Trophoblast cell (in vitro differentiated cells and primary cell): ENCODE results near the gene IL12RB1.

Experiments used
- DNase-seq, 2 donors: peaks; one replicate each; pipeline ENCODE4 v3.0.0-alpha.2; 2016
- H2AFZ ChIP-seq: 2 replicates; pipeline ENCODE4 v1.6.1; 2013; ENCODE audit warnings: low read length, moderate library complexity, mild to moderate bottlenecking; ENCODE audit not compliant: insufficient read depth, poor library complexity
- H2AK5ac ChIP-seq: 2 replicates; pipeline ENCODE4 v1.6.1; 2013; ENCODE audit warnings: mild to moderate bottlenecking, low read length
- H2BK120ac ChIP-seq: 2 replicates; pipeline ENCODE4 v1.6.1; 2013; ENCODE audit warnings: low read length, mild to moderate bottlenecking, moderate library complexity; ENCODE audit not compliant: insufficient read depth, poor library complexity
- H2BK12ac ChIP-seq: 2 replicates; pipeline ENCODE4 v1.6.1; 2013; ENCODE audit warnings: mild to moderate bottlenecking, low read length, moderate library complexity
- H2BK5ac ChIP-seq: 2 replicates; pipeline ENCODE4 v1.6.1; 2013; ENCODE audit warnings: low read length, low read depth, moderate library complexity, mild to moderate bottlenecking; ENCODE audit not compliant: poor library complexity
- H3K14ac ChIP-seq: 2 replicates; pipeline ENCODE4 v1.6.1; 2013; ENCODE audit warnings: mild to moderate bottlenecking, low read length
- H3K18ac ChIP-seq: 2 replicates; pipeline ENCODE4 v1.6.1; 2013; ENCODE audit warnings: mild to moderate bottlenecking, low read length
- H3K23ac ChIP-seq: 2 replicates; pipeline ENCODE4 v1.6.1; 2013; ENCODE audit warnings: low read length
- H3K27ac ChIP-seq: 2 replicates; pipeline ENCODE4 v1.5.1; 2013; ENCODE audit warnings: low read depth, mild to moderate bottlenecking, inconsistent platforms, low read length, moderate library complexity
- H3K27me3 ChIP-seq: 2 replicates; pipeline ENCODE4 v1.6.1; 2013; ENCODE audit warnings: inconsistent platforms, mild to moderate bottlenecking, low read length, moderate library complexity; ENCODE audit not compliant: insufficient read depth
- H3K36me3 ChIP-seq, 2 experiments: 1 replicate in 1 of 2; 2 replicates in 1 of 2; pipeline ENCODE4 v1.6.1; 2013; ENCODE audit warnings: low read length in 2 of 2, mild to moderate bottlenecking in 2 of 2, moderate library complexity in 1 of 2; ENCODE audit not compliant: insufficient read depth in 2 of 2, control insufficient read depth in 1 of 2
- H3K4ac ChIP-seq: 2 replicates; pipeline ENCODE4 v1.6.1; 2013; ENCODE audit warnings: low read depth, mild to moderate bottlenecking, low read length, moderate library complexity
- H3K4me1 ChIP-seq, 2 experiments: 1 replicate in 1 of 2; 2 replicates in 1 of 2; pipeline ENCODE4 v1.6.1; 2013; ENCODE audit warnings: low read length in 2 of 2, mild to moderate bottlenecking in 2 of 2, moderate library complexity in 1 of 2; ENCODE audit not compliant: insufficient read depth in 2 of 2, control insufficient read depth in 1 of 2
- H3K4me2 ChIP-seq: 2 replicates; pipeline ENCODE4 v1.6.1; 2013; ENCODE audit warnings: inconsistent platforms, mild to moderate bottlenecking, low read length, moderate library complexity
- H3K4me3 ChIP-seq: 2 replicates; pipeline ENCODE4 v1.5.1; 2013; ENCODE audit warnings: mild to moderate bottlenecking, low read depth, low read length, inconsistent platforms
- H3K79me1 ChIP-seq: one replicate; pipeline ENCODE4 v1.6.1; 2013; ENCODE audit warnings: low read length
- H3K79me2 ChIP-seq: 2 replicates; pipeline ENCODE4 v1.6.1; 2013; ENCODE audit warnings: low read length, mild to moderate bottlenecking; ENCODE audit not compliant: control insufficient read depth, insufficient read depth, poor library complexity
- H3K9ac ChIP-seq: 2 replicates; pipeline ENCODE4 v1.6.1; 2013; ENCODE audit warnings: mild to moderate bottlenecking, low read length
- H3K9me3 ChIP-seq: 2 replicates; pipeline ENCODE4 v1.6.1; 2013; ENCODE audit warnings: low read depth, mild to moderate bottlenecking, control low read depth, inconsistent platforms, low read length; ENCODE audit not compliant: insufficient read depth
- H4K12ac ChIP-seq: 2 replicates; pipeline ENCODE4 v1.6.1; 2013; ENCODE audit warnings: low read depth, mild to moderate bottlenecking, low read length, moderate library complexity
- H4K8ac ChIP-seq: 2 replicates; pipeline ENCODE4 v1.6.1; 2013; ENCODE audit warnings: low read depth, mild to moderate bottlenecking, low read length, moderate library complexity
- H4K91ac ChIP-seq: one replicate; pipeline ENCODE4 v1.6.1; 2013; ENCODE audit warnings: low read depth, mild to moderate bottlenecking, low read length, moderate library complexity
- WGBS: extraction: QIAGEN DNeasy Blood & Tissue Kit; methylation state at CpG from one replicate; pipeline ENCODE4 v1.1.7; 2013; ENCODE audit warnings: missing lambda C conversion rate; ENCODE audit not compliant: insufficient read length, insufficient coverage; ENCODE audit errors: extremely low coverage; 5-methylcytosine and 5-hydroxymethylcytosine counted together

The IL12RB1 gene

DNA sequence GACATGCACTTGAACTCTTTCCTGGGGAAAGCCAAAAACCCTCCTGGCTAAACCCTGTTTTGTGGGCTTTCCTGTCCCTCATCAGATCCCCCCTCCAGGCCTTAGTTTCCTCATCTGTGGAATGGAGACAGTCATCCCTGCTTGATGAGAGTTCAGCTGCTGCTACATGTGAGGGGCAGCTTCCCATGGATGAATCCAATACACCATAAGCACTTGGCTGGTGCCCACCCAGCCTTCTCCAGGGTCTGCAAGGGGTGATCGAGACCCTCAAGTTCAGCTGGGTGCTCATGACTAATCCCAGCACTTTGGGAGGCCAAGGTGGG, 21.6 kb downstream of the IL12RB1 start:
- Histone ChIP-seq H3K27ac (no peak overlapping the region), H2BK5ac (no peak overlapping the region), H3K4me2 (no peak overlapping the region), H2BK12ac (no peak overlapping the region), H3K4me3 (no peak overlapping the region), H3K27me3 (no peaks in the 10 kb centered on the region), H4K8ac (no peak overlapping the region), H2BK120ac (no peak overlapping the region), H3K36me3 (no peaks in the 10 kb centered on the region), H2AK5ac (no peak overlapping the region), H3K4me1 (no peaks in the 10 kb centered on the region), H3K79me1 (no peaks in the 10 kb centered on the region), H4K91ac (no peak overlapping the region), H3K4ac (no peak overlapping the region), H3K14ac (no peak overlapping the region), H3K9ac (no peak overlapping the region), H3K79me2 (no peaks in the 10 kb centered on the region), H3K18ac (no peak overlapping the region), H4K12ac (no peak overlapping the region), H2AFZ (no peak overlapping the region), H3K23ac (no peak overlapping the region), H3K9me3 (peaks cover 2% of the 10 kb centered on the region)
- WGBS, result no CpG with 5 or more reads among the region's 1 CpG
- DNase-seq, result no peak

DNA sequence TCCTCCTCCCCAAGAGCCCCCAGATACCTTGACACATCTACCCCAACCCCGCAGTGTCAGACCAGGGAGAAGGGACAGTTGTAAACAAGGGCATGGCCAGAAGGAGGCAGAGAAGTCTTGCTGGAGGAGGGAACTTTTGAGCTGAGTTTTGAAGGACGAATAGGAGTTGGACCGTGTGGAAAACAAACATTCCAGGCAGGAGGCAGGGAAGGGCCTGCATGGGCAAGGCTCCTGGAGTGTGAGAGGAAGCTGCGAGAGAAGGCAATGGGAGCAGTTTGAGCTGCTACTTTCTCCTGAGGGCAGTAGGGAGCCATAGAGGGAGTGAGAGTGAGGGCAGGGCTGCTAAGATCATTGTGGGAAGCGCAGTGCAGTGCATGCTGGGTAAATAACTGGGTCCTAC, 23.3 kb downstream of the IL12RB1 start:
- no peak overlapping the region for H2BK120ac ChIP-seq
- WGBS, result no CpG with 5 or more reads among the region's 5 CpGs
- H3K79me2 ChIP-seq, result no peaks in the 10 kb centered on the region

DNA sequence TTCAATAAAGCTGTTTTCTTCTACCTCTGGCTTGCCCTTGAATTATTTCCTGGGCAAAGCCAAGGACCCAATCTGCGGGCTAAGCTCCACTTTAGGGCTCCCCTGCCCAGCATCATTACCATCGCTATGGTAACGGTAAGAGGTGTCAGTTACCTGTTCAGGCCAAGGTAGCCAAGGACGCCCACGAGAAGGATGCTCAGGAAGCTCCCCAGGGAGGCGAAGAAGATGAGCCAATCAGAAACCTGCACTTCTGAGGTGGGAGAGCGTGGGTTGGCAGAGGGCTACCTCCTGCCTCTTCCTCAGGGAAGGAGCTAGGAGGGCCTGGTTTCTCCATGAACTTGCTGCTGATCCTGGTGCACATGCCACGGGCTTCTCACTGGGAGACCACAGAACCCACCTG, 24.7 kb downstream of the IL12RB1 start:
- H4K91ac ChIP-seq, result no peak overlapping the region
- no CpG with 5 or more reads among the region's 8 CpGs for WGBS
- H3K79me2 ChIP-seq, result no peaks in the 10 kb centered on the region
- no peak overlapping the region for H4K12ac ChIP-seq
- peaks cover 3% of the 10 kb centered on the region for H3K79me1 ChIP-seq
- H2AK5ac ChIP-seq, result no peak overlapping the region
- no peak overlapping the region for H3K4me3 ChIP-seq
- H3K27me3 ChIP-seq, result no peaks in the 10 kb centered on the region
- no peak overlapping the region for H2BK5ac ChIP-seq
- H4K8ac ChIP-seq, result no peak overlapping the region
- H3K18ac ChIP-seq, result no peak overlapping the region
- no peak overlapping the region for H3K4ac ChIP-seq
- no peak overlapping the region for H3K23ac ChIP-seq
- DNase-seq, result no peak
- H3K14ac ChIP-seq, result no peak overlapping the region
- H2AFZ ChIP-seq, result no peak overlapping the region
- H3K36me3 ChIP-seq, result no peaks in the 10 kb centered on the region
- no peak overlapping the region for H3K9ac ChIP-seq
- H2BK120ac ChIP-seq, result no peak overlapping the region
- no peak overlapping the region for H3K27ac ChIP-seq
- H3K4me1 ChIP-seq, result peaks cover 0 to 3% of the 10 kb centered on the region in 2 experiments
- peaks cover 2% of the 10 kb centered on the region for H3K9me3 ChIP-seq
- H3K4me2 ChIP-seq, result no peak overlapping the region
- H2BK12ac ChIP-seq, result no peak overlapping the region

More for the DNA sequence above, 23.3 kb downstream of the IL12RB1 start:
- Histone ChIP-seq H2AK5ac (no peak overlapping the region), H4K12ac (no peak overlapping the region), H3K4me2 (no peak overlapping the region), H3K9me3 (peaks cover 2% of the 10 kb centered on the region), H3K4ac (no peak overlapping the region), H2BK12ac (no peak overlapping the region), H3K27ac (no peak overlapping the region), H3K4me3 (peak overlapping the region; percentile 59), H3K18ac (no peak overlapping the region), H3K36me3 (no peaks in the 10 kb centered on the region), H3K79me1 (no peaks in the 10 kb centered on the region), H3K14ac (no peak overlapping the region), H3K4me1 (peaks cover 0 to 2% of the 10 kb centered on the region in 2 experiments), H3K23ac (no peak overlapping the region), H3K9ac (no peak overlapping the region), H3K27me3 (no peaks in the 10 kb centered on the region), H4K8ac (no peak overlapping the region), H4K91ac (no peak overlapping the region), H2BK5ac (no peak overlapping the region), H2AFZ (no peak overlapping the region)
- peak in 1 of 2 donors; percentile 28 for DNase-seq

DNA sequence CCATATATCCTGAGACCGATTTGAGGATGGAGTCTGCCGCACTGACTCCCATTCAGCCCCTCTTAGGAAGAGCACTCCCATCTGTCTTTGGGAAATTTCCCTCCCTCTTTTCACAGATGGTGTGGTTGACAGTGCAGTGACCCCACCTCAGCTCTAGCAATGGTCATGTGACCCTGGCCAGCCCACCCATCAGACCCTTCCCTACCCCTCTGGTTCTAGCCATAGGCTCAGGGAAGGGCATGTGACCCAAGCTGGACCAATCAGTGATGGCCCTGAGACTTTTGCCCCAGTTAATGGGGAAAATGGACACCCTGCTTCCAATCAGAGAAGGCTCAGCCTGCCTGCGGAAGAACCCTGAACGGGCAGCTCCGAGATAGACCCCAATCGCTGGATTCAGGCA, 26.3 kb downstream of the IL12RB1 start:
- Histone ChIP-seq H3K9ac (no peak overlapping the region), H3K4ac (no peak overlapping the region), H3K36me3 (no peaks in the 10 kb centered on the region), H3K79me1 (peaks cover 3% of the 10 kb centered on the region), H3K23ac (no peak overlapping the region), H3K14ac (no peak overlapping the region), H2BK12ac (no peak overlapping the region), H3K79me2 (no peaks in the 10 kb centered on the region), H3K18ac (no peak overlapping the region), H4K8ac (no peak overlapping the region), H2BK120ac (no peak overlapping the region), H3K4me1 (peaks cover 0 to 3% of the 10 kb centered on the region in 2 experiments), H4K12ac (no peak overlapping the region), H3K27me3 (no peaks in the 10 kb centered on the region), H2BK5ac (no peak overlapping the region), H3K27ac (no peak overlapping the region), H2AK5ac (no peak overlapping the region), H3K9me3 (peaks cover 2% of the 10 kb centered on the region), H3K4me2 (no peak overlapping the region), H4K91ac (no peak overlapping the region), H3K4me3 (no peak overlapping the region), H2AFZ (no peak overlapping the region)
- no CpG with 5 or more reads among the region's 6 CpGs for WGBS
- DNase-seq, result no peak
